Skin epidermis (tissue), 12 donors: ENCODE data around the gene IL1R1.
A peak's percentile ranks its signal among the peaks of the same experiment; 100 is the strongest.
"Not testable (repeated sequence)": the region's sequence is repeated elsewhere in the genome, so short reads cannot be mapped to it uniquely, and the experiment has no call there.

Experiments
- H3K27ac ChIP-seq, 21 experiments: fragments of 200-600 bp; sonication (generic) in 11 of 21; one replicate each; pipeline ENCODE4 v1.5.0; 2020; ENCODE audit warnings: mild to moderate bottlenecking in 3 of 21, inconsistent platforms in 2 of 21, moderate library complexity in 2 of 21
- H3K4me3 ChIP-seq, 7 experiments: fragments of 200-600 bp; sonication (generic) in 2 of 7; one replicate each; pipeline ENCODE4 v1.5.0; 2020; ENCODE audit warnings: inconsistent platforms in 2 of 7, mild to moderate bottlenecking in 2 of 7, moderate library complexity in 1 of 7

Gene IL1R1

DNA sequence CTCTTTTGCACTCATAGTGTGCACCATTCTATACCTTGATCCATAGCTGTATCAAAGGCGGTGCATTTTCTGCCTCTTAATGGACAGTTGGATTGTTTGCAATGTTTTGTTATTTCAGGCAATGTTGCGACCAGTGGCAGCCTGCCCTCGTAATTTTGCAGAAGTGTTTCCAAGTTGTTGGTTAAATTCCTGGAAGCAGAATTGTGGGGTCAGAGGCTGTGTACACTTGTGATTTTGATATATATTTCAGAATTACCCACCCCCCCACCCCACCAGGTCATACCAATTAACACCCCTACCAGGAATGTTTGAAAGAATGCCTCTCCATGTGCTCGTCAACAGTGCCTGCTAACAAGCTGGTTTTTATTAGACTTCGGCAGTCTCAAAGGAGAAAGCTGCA lies 32.4 kb upstream of the IL1R1 start:
- no peak overlapping the region for H3K4me3 ChIP-seq
- peak overlapping the region in 3 of 21 experiments; percentile 34 to 72 (median 51) for H3K27ac ChIP-seq

- Histone ChIP-seq H3K4me3 (no peak overlapping the region), H3K27ac (peak overlapping the region in 10 of 21 experiments; percentile 7 to 72 (median 42))
Measured at GRCh38 chr2:102110596-102111334, 31.8 kb upstream of the IL1R1 start.

DNA sequence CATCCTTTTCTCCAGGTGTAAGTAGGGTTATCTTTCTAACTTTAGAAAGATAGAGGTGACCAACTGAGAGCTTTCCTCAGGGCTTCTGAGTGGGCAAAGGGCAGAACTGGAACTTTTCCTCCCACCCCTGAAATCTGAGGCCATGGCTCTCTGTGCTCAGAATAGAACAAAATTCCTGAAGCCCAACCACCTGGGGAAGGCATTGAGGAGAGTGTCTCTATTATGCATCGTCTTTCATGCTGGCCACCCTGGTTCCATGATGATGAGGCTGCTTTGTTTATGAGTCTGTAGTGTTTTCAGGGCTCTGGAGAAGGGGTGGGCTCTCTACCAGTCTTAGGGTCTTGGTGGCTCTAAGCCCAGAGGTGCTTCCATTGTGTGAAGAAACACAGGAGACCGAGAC lies 30.7 kb upstream of the IL1R1 start:
- Histone ChIP-seq H3K4me3 (no peak overlapping the region), H3K27ac (peak overlapping the region in 4 of 21 experiments; percentile 16 to 51 (median 42))

- Histone ChIP-seq H3K4me3 (no peak overlapping the region), H3K27ac (peak overlapping the region in 5 of 21 experiments; percentile 16 to 51 (median 32))
Measured at GRCh38 chr2:102112271-102112670, 30.3 kb upstream of the IL1R1 start.

DNA sequence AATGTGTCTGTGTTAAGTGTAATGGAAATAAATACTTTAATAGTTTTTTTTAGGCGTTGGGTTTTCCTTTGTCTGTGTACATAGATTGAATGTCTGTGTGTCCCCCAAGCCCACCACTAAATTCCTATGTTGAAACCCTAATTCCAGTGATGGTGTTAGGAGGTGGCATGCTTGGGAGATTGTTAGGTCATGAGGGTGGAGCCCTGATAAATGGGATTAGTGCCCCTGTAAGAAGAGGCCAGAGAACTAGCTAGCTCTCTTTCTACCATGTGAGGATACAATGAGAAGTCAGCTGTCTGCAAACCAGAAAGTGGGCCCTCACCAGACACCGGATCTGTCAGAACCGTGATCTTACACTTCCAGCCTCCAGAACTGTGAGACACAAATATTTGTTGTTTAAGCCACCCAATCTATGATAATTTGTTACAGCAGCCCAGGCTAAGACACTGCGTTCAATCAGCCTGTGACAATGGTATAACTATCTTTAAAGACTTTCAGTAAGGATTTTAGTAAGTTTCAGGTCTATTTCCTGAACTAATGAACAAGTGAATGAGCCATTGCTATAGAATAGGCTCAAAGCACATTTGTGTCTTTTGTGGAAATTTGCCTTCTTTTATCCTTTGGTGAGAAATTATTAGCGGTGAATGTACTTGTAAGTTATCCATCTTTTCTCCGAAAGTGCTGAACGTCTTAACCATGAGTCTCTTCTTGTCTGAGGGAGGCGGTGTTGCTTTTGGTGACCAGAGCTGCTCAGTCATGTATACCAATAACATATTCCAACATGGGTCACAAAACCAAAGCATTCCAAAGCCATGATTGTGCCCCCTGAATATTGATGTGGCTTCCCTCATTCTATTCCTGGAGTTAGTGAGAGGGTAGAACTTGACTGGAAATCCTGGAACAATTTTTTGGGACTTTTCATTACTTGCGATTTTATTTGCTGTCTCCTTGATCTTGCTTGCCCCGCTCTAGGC lies 29.6 kb upstream of the IL1R1 start:
- Histone ChIP-seq H3K27ac (peak overlapping the region in 5 of 21 experiments; percentile 10 to 71 (median 51)), H3K4me3 (no peak overlapping the region)

DNA sequence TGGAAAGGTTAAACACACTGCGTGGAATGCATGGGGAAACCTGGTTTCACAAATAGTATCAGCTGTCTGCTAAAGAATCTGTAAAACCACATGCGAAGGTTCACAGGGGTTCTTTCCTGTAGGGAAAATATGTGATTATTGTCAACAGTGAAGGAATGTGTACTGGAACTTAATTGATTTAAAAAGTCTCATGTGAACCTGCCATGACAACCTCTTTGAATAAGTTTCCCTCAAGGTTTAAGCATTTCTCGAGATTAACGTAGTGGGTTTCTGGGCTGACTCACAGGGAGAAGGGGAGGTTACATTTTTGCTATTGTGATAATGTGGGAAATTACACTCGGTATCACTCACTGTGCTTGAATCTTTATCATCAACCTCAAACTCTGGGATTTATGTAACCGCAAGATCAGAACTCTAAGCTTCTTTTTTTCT lies 28.2 kb upstream of the IL1R1 start:
- Histone ChIP-seq H3K27ac (peak overlapping the region in 3 of 21 experiments; percentile 9 to 71 (median 59)), H3K4me3 (no peak overlapping the region)

DNA sequence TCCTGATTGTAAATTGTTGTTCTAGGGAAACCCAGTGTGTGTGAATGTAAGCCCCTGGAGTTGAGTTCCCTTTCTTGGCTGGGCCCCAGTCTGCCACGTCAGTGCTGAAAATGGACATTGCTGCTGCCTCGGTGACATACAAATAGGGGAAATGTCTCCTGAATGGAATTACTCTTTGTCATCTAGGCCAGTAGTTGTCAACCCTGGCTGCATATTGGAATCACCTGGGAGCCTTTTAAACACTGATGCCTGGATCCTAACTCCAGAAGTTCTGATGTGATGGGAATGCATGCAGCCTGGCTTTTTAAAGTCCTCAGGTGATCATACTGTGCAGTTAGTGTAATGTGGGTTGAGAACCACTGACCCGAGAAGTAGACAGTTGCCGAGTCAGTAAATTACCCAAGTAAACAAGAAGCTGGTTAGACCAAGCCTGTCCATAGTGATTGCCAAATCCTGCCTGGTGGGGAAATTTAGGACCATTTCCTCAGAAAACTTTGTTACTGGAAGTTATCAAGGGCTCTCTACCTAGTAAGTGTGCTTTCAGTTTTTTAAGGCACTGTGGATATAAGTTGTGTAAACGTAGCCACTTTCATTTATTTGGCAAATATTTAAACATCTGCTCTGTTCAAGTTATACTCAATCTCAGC lies 27.6 kb upstream of the IL1R1 start:
- H3K27ac ChIP-seq: peak overlapping the region in 4 of 21 experiments; percentile 7 to 71 (median 26)
- H3K4me3 ChIP-seq: no peak overlapping the region

DNA sequence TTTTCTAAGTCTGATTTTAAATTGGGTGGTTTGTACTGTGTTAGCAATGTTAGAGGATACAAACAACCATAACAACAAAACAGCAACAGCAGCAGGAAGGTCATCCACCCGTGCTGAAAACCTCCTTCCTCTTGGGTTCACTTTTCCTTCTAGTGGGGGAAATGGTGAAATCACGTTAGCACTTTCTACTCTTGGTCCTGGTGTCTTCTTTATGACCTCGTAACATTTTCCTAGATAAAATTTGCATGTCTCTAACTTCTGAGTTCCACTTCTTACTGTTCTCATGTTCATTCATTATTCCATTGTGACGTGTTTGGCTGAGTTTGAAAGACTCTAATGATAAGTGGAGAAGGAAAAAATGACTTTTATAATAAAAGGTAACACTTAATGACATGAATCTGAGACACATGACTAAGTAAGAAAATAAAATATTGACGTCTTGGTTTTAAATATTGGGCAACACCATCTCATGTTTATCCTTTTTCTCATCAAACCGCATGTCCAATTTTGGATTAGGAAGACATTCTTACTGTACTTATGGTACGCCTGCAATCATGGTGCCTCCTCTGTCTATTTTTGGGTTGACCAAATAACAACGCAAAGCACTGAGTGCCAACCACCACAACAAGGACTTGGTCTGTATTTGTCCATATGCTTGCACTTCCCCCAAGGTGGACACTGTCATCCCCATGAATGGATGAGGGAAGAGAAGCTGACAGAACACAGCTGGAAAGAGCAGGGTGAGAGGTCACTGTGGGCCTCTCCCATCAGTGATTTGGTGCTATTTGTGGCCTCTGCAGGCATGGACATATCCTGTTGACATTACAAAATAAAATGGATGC lies 25.7 kb upstream of the IL1R1 start:
- no peak overlapping the region for H3K4me3 ChIP-seq
- H3K27ac ChIP-seq: peak overlapping the region in 2 of 21 experiments; percentile 17 to 45

- H3K27ac ChIP-seq: peak overlapping the region in 2 of 21 experiments; percentile 17 to 45
Measured at GRCh38 chr2:102117472-102117858, 25.1 kb upstream of the IL1R1 start.

GRCh38 chr2:102119255-102119654 lies 23.3 kb upstream of the IL1R1 start:
- Histone ChIP-seq H3K27ac (peak overlapping the region in 1 of 21 experiments; percentile 21), H3K4me3 (no peak overlapping the region)

More at GRCh38 chr2:102117472-102117858, 25.1 kb upstream of the IL1R1 start:
- H3K4me3 ChIP-seq: no peak overlapping the region

GRCh38 chr2:102120261-102120660 lies 22.3 kb upstream of the IL1R1 start:
- Histone ChIP-seq H3K4me3 (no peak overlapping the region), H3K27ac (peak overlapping the region in 1 of 21 experiments; percentile 21)

DNA sequence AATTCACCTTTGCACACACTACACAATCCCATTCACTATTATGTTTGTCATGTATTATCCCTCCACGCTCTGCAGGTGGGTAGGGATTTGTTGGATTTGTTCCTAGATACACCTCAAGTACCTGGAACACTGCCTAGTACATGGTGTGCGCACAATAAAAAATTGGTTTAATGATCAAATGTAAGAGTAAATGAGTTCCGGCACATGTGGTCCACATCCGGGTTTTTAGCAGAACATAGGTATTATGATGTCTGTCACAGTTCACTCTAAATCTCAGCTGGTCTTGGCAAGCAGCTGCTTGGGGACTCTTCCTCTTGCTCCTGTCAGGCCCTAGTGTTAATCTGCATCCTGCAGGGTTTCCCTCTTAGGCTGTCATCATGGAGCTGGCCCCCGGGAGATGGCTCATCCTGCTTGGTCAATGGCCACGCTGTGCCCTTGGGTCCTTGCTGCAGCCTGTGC lies 21.8 kb upstream of the IL1R1 start:
- Histone ChIP-seq H3K4me3 (no peak overlapping the region), H3K27ac (peak overlapping the region in 5 of 21 experiments; percentile 15 to 91 (median 64))

GRCh38 chr2:102122115-102122514 lies 20.4 kb upstream of the IL1R1 start:
- Histone ChIP-seq H3K27ac (peak overlapping the region in 15 of 21 experiments; percentile 1 to 91 (median 49)), H3K4me3 (no peak overlapping the region)

- Histone ChIP-seq H3K4me3 (no peak overlapping the region), H3K27ac (peak overlapping the region in 12 of 21 experiments; percentile 1 to 91 (median 41))
Measured at GRCh38 chr2:102122909-102123308, 19.6 kb upstream of the IL1R1 start.

DNA sequence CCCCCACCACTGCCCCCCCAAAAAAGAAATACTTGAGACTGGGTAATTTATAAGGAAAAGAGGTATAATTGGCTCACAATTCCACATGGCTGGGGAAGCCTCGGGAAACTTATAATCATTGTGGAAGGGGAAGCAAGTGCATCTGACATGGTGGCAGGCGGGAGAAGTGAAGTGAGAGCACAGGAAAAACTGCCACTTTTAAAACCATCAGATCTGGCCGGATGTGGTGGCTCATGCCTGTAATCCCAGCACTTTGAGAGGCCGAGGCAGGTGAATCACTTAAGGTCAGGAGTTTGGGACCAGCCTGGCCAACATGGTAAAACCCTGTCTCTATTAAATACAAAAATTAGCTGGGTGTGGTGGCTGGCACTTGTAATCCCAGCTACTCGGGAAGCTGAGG lies 18.1 kb upstream of the IL1R1 start:
- peak overlapping the region in 1 of 21 experiments; percentile 69 for H3K27ac ChIP-seq
- H3K4me3 ChIP-seq: not testable (repeated sequence)

- Histone ChIP-seq H3K4me3 (no peak overlapping the region), H3K27ac (peak overlapping the region in 7 of 21 experiments; percentile 14 to 72 (median 35))
Measured at GRCh38 chr2:102126169-102126568, 16.4 kb upstream of the IL1R1 start.

DNA sequence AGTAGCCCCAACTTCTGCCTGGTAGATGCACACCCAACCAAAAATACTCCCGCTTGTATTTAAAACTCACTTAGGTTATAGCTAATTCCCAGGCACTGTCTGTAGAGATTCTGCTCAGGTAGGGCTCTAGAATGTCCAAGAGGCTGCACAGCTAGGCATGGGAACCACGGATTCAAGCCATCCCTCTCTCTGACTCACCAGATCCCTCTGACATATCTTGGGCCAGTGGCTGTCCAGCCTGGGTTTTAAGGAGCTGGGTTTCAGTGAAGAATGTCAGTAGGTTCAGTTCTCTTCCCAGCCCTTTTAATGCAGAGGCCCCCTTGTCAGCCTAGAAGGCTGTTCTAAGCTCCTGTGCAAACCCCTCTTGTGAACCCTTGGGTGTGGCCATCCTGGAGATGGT lies 15.9 kb upstream of the IL1R1 start:
- Histone ChIP-seq H3K27ac (peak overlapping the region in 11 of 21 experiments; percentile 7 to 72 (median 35)), H3K4me3 (no peak overlapping the region)

- Histone ChIP-seq H3K27ac (peak overlapping the region in 5 of 21 experiments; percentile 15 to 69 (median 30)), H3K4me3 (no peak overlapping the region)
Measured at GRCh38 chr2:102129082-102129481, 13.5 kb upstream of the IL1R1 start.
